NCI-H510A treated with DMSO at 0.1 percent for 48 hours (cell line): ENCODE measurements around the gene GPR84.
"Not testable (repeated sequence)": the region's sequence is repeated elsewhere in the genome, so short reads cannot be mapped to it uniquely, and the experiment has no call there.

Source experiments
- DNase-seq: peaks from one replicate; lab custom pipeline; 2025; lab: John Stamatoyannopoulos, UW

The GPR84 gene

GRCh38 chr12:54355104-54355815 is 9.0 kb downstream of the GPR84 start:
- DNase-seq, result no peak

- not testable (repeated sequence) for DNase-seq
Measured at GRCh38 chr12:54354271-54354670, 10.0 kb downstream of the GPR84 start.

GRCh38 chr12:54352891-54353874 is 11.1 kb downstream of the GPR84 start:
- peak; percentile 88 for DNase-seq

- DNase-seq, result peak; percentile 72
Measured at GRCh38 chr12:54352022-54352531, 12.2 kb downstream of the GPR84 start.

GRCh38 chr12:54351341-54351740 is 12.9 kb downstream of the GPR84 start:
- no peak for DNase-seq

- no peak for DNase-seq
Measured at GRCh38 chr12:54350743-54351142, 13.5 kb downstream of the GPR84 start.

GRCh38 chr12:54349679-54350078 is 14.6 kb downstream of the GPR84 start:
- DNase-seq, result no peak

GRCh38 chr12:54349036-54349435 is 15.2 kb downstream of the GPR84 start:
- no peak for DNase-seq

- no peak for DNase-seq
Measured at GRCh38 chr12:54341378-54342300, 22.6 kb downstream of the GPR84 start.

- no peak for DNase-seq
Measured at GRCh38 chr12:54340846-54341245, 23.4 kb downstream of the GPR84 start.

GRCh38 chr12:54338698-54339296 is 25.5 kb downstream of the GPR84 start:
- no peak for DNase-seq

GRCh38 chr12:54337854-54338650 is 26.2 kb downstream of the GPR84 start:
- no peak for DNase-seq

GRCh38 chr12:54337280-54337842 is 26.9 kb downstream of the GPR84 start:
- DNase-seq, result peak; percentile 36

- DNase-seq, result no peak
Measured at GRCh38 chr12:54333420-54334034, 30.8 kb downstream of the GPR84 start.

- DNase-seq, result no peak
Measured at GRCh38 chr12:54331461-54331860, 32.8 kb downstream of the GPR84 start.

- DNase-seq, result no peak
Measured at GRCh38 chr12:54330442-54330841, 33.8 kb downstream of the GPR84 start.

GRCh38 chr12:54329759-54330158 is 34.5 kb downstream of the GPR84 start:
- DNase-seq, result no peak

GRCh38 chr12:54328595-54329337 is 35.5 kb downstream of the GPR84 start:
- DNase-seq, result no peak
